ENCODE measurements around the gene L3MBTL4.

DNA sequence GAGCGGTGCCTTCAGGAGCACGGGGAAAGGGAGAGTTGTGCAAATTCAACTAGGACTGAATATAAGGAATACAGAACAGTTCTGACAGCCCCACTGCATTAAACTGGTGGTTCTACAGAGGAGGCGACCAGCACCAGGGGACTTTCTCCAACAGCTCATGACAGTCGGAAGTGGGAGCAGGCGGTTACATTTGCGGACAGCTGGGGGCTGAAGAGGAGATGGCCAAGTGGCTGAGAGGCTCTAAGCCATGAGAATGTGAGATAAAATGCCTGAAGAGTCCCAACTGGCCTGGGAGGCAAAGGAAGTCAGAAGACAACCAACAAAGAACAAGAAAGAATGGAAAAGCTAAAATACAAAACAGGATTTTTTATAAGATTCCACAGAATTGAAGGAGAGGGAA is 141.3 kb downstream of the L3MBTL4 start:
- TF ChIP-seq, protein P1, sequence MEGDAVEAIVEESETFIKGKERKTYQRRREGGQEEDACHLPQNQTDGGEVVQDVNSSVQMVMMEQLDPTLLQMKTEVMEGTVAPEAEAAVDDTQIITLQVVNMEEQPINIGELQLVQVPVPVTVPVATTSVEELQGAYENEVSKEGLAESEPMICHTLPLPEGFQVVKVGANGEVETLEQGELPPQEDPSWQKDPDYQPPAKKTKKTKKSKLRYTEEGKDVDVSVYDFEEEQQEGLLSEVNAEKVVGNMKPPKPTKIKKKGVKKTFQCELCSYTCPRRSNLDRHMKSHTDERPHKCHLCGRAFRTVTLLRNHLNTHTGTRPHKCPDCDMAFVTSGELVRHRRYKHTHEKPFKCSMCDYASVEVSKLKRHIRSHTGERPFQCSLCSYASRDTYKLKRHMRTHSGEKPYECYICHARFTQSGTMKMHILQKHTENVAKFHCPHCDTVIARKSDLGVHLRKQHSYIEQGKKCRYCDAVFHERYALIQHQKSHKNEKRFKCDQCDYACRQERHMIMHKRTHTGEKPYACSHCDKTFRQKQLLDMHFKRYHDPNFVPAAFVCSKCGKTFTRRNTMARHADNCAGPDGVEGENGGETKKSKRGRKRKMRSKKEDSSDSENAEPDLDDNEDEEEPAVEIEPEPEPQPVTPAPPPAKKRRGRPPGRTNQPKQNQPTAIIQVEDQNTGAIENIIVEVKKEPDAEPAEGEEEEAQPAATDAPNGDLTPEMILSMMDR (conservative IDR thresholded peaks at IDR 0.05), result no peak
- no peak for TF ChIP-seq EZH2 (IDR thresholded peaks at IDR 0.05; ENCODE audit: low read depth)
